Measurements from ENCODE around the gene CACNA1H.

CACNA1H gene

DNA sequence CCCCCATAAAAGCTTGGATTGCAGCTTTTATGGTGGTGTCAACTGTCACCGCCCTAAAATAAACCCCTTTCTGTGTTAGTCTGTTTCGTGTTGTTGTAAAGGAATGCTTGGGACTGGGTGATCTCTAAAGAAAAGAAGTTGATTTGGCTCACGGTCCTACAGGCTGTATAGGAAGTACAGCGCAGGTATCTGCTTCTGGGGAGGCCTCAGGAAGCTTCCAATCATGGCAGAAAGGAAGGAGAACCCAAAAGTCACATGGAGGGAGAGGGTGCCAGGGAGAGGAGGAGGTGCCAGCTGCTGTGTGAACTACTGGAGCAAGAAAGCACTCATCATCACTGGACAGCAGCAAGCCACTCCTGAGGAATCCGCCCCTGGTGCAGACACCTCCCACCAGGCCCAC, 5.9 kb upstream of the CACNA1H start:
- no peak for DNase-seq (ENCODE audit: extremely low read depth, low read depth)
- TF ChIP-seq, protein P1, sequence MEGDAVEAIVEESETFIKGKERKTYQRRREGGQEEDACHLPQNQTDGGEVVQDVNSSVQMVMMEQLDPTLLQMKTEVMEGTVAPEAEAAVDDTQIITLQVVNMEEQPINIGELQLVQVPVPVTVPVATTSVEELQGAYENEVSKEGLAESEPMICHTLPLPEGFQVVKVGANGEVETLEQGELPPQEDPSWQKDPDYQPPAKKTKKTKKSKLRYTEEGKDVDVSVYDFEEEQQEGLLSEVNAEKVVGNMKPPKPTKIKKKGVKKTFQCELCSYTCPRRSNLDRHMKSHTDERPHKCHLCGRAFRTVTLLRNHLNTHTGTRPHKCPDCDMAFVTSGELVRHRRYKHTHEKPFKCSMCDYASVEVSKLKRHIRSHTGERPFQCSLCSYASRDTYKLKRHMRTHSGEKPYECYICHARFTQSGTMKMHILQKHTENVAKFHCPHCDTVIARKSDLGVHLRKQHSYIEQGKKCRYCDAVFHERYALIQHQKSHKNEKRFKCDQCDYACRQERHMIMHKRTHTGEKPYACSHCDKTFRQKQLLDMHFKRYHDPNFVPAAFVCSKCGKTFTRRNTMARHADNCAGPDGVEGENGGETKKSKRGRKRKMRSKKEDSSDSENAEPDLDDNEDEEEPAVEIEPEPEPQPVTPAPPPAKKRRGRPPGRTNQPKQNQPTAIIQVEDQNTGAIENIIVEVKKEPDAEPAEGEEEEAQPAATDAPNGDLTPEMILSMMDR (IDR thresholded peaks at IDR 0.05; ENCODE audit: low read depth, low read length), result no peak

DNA sequence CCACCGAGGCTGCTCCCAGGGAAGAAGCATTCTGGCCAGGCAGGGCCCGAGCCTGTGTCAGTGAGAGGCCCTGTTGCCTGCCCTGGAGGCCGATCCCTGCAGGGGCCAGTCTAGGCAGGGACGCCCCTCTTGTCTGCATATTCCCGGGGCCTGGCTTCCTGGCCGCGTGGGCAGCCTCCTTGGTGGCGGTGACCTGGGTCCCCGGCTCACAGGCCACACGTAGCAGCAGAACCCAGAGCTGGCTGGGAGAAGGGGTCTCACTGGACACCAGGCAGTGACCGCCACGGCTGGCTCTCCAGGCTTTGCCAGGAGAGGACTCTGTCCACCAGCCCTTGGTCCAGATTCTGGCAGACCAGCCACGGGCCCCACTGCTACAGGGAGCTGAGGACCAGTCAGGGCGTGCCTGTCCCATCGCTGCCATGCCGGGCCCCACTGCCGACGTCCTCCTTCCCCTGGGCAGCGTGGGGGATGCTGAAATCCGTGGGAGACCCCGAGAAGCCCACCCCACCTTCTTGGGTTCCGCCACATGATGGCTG, 3.7 kb upstream of the CACNA1H start:
- no peak for DNase-seq (ENCODE audit: extremely low read depth, low read depth)
- TF ChIP-seq, protein P1 (IDR thresholded peaks at IDR 0.05; ENCODE audit: low read depth, low read length), result no peak

DNA sequence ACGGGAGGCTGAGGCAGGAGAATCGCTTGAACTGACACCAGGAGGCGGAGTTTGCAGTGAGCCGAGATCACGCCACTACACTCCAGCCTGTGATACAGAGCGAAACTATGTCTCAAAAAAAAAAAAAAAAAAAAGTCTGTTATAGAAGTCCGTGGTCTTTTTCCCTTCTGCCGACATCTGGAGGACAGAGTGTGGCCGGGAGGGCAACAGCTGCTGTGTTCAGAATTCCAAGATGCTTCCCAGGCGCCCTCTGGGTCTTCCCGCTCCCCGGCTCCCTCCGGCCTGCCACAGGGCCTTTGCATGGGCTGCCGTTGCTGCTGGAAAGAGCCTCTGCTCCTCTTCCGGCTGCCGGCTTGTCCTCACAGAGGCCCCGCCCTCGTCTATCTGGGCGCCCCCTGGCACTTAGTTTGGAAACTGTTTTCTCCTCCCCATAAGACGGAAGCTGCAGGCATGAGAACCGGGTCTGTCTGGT, 2.4 kb upstream of the CACNA1H start:
- TF ChIP-seq, protein P1 (IDR thresholded peaks at IDR 0.05; ENCODE audit: low read depth, low read length), result no peak; the same call in none of the 2 replicates
- no peak for DNase-seq (ENCODE audit: extremely low read depth, low read depth)

DNA sequence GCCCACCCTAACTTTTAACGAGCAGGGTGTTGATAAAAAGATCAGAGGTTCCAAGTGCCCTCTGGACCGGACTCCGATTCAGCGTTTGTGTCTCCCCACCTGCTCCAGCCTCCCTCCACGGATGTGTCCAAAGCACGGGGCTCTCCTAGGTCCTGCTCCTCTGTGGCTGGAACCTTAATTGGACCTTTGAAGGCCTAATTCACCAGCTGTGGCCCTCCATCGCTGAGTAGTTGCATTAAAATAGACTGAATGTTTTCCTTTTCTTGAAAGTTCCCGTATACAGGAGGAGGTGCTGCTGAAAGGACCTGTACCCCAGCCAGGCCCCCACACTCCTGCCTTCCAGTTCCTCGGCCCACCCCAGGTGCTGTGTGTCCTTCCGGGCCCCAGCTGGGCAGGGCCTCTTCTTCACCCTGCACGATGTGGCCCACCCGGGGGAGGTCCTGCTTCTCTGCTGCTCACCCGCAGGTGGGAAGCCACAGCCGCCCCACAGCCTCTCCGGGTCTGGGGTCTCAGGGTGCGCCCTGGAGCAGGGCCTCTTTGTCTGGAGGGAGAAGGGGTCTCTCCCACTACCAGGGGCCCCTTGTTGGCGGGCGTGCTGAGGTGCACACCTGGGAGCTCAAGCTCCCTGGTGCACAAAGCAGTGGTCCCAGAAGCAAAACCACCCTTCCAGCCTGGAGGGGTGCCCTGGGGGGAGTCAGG, 1.3 kb upstream of the CACNA1H start:
- DNase-seq (ENCODE audit: extremely low read depth, low read depth), result no peak
- TF ChIP-seq, protein P1 (IDR thresholded peaks at IDR 0.05; ENCODE audit: low read depth, low read length), result no peak

DNA sequence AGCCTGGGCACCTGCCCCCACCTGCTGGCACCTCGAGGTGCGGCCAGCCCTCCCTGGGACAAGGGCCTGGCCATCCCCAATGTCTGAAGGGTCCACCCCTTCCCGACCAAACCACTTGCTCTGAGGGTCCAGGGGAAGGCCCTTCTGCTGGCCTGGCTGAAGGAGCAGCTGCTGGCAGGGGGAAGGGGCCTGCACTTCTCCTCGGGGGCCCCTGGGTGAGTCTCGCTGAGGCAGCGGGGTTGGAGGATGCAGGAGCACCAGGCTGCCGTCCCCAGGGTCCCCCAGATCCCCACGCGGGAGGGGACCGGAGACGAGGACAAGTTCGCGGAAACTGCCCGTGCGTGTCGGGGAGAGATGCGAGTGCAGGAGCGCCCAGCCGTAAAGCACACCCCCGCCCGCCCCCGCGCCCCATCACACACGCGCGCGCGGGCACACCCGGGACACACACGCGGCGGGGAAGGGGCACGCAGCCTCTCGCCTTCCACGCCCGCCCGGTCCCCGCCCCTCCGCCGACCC, 725 bp upstream of the CACNA1H start:
- TF ChIP-seq, protein P1 (IDR thresholded peaks at IDR 0.05; ENCODE audit: low read depth, low read length), result no peak
- DNase-seq (ENCODE audit: extremely low read depth, low read depth), result no peak

DNA sequence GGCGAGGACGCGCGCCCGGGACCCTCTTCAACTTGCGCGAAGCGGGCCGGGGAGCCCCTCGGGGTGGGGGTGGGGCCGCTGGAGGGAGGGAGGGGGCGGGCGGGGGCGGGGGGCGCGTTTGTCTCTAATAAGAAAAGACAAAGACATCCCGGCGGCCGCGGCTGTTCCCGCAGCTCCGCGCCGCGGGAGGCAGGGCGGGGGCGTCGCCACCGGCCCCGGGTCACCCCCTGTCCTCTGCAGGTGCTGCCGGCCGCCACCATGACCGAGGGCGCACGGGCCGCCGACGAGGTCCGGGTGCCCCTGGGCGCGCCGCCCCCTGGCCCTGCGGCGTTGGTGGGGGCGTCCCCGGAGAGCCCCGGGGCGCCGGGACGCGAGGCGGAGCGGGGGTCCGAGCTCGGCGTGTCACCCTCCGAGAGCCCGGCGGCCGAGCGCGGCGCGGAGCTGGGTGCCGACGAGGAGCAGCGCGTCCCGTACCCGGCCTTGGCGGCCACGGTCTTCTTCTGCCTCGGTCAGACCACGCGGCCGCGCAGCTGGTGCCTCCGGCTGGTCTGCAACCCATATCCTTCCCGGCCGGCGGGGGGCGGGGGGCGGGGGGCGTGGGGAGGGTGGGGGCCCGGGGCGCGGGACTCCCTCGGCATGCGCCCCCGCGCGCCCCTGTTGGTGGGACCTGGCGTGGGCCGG, 714 bp downstream of the CACNA1H start:
- DNase-seq (ENCODE audit: extremely low read depth, low read depth), result no peak
- TF ChIP-seq, protein P1 (IDR thresholded peaks at IDR 0.05; ENCODE audit: low read depth, low read length), result no peak
